CD4-positive, alpha-beta T cell treated with Interleukin-17A for 1 hour (primary cell): ENCODE results near the gene MEF2B.
"Not testable (repeated sequence)": the region's sequence is repeated elsewhere in the genome, so short reads cannot be mapped to it uniquely, and the experiment has no call there.

Experiments
- DNase-seq: peaks from one replicate; pipeline ENCODE4 v3.0.0-alpha.2; 2020

MEF2B gene

GRCh38 chr19:19192910-19193423, 22.9 kb upstream of the MEF2B start:
- DNase-seq: no peak

DNA sequence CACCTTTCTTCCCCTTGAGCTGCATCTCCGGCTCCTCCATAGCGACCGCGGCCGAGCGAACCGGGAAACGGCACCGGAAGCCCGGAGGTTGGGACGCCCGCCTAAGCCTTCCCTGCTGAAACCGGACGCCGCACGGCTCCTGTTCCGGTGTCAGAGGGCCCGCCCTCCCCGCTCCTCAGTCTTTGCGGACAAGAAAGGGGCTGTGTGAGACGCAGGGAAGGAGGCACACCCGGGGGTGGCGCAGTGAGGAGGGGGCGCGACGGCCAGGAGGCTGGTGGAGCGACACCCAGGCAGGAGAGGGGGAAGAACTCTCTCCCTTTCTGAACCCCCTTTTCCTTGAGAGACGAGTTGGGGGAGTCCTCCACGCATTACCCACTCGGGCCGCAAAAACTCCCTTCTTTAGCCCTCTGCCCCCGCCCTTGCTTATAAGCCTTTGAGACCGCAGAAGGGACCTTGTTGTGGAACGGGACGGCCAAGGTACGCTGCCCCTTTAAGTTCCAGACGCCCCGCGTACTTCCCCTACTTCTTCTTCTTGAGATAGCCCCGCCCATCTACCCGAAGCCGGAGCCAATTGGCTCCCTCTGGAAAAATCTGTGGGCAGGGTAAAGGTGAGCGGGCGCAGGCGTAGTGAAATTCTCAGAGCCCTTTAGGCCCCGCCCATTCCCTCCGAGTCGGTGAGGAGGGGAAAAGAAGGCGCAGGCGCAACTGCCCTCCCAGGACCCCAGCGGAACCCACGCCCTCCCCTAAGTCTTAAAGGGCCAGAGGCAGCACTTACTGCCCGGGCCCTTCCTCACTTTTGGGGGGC, 22.2 kb upstream of the MEF2B start, which contains the start of the genes BORCS8 and RFXANK:
Gene BORCS8 (minus strand): TSS at position 75 of the 805 bp plus-strand sequence. CDS start 35 bp downstream, at position 40.
Gene RFXANK (plus strand): TSS at position 181 of the 805 bp plus-strand sequence. CDS start 1,689 bp downstream, outside the sequence.
- peak; percentile 100 for DNase-seq

- DNase-seq: no peak
Measured at GRCh38 chr19:19191768-19192077, 21.7 kb upstream of the MEF2B start.

DNA sequence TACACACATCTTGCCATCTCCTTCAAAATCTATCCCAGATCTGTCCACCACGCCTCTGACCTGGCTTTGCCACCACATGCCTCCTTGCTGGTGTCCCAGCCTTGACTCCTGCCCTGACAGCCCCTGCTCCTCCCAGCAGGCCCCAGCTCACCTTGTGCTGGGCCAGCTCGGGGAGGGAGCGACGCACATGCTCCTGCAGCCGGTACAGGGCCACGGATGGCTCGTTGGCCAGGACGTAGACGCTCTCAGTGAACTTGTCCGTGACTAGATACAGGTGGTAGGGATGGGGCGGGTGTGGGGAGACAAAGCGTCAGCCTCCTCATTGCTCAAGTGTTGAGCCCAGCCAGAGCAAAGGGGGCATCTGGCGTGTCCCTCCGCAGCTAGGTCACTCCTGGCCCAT, 16.7 kb upstream of the MEF2B start:
- DNase-seq: no peak

- peak; percentile 71 for DNase-seq
Measured at GRCh38 chr19:19185853-19186740, 16.0 kb upstream of the MEF2B start.

DNA sequence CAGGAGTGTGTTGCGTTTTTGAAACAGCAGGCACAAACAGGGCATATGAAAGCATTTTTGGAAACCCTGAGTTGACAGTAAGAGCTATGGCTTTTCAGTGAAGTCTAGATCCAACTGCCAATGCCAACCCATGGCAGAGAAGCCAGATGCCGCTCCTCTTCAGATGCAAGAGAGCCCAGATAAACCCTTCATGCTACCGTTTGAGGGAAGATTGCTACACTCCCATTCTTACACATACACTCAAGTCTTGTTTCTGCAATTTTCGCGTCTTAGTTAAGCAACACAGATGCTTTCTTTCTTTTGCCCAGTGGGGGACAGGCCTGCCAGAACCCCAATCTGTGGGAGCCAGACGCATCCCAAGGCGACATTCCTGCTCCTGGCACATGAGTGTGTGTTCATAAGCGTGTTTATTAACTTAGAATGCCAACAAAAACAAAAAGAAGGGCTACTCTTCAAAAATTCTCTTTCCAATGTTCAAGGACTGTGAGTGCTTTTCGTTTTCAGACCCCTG, 11.5 kb upstream of the MEF2B start:
- DNase-seq: no peak

GRCh38 chr19:19179548-19180441, 9.7 kb upstream of the MEF2B start:
- no peak for DNase-seq

DNA sequence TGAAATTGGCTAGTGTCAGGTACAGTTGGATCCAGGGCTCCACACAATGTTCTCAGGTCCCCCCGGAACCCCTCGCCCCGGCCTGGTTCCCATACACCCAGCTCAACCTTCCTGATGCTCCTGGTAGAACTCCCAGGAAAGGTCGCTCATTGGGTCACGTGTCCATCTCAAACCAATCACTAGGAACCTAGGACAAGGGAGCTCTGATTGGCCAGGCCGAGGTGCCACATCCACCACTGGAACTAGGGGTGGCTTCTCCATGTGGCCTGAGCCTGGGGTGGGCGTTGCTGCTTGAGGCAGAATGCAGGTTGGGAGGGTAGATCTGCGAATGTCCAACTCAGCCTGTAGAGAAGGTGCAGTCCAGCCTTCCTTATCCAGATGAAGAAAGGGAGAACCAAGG, 6.9 kb upstream of the MEF2B start:
- DNase-seq: no peak

DNA sequence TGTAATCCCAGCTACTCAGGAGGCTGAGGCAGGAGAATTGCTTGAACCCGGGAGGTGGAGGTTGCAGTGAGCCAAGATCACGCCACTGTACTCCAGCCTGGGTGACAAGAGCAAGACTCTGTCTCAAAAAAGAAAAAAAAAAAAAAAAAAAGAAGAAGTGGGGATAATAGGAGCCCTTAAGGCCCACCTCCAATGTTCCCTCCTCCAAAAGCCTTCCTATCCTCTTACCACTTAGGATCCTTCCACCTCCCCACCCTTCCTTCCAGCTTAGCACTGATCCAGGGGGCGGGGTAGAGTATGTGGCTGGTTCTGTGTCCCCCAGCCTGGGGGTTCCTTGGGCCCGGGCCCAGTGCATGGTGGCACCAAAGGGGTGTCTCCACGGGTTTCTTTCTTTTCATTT, 3.2 kb upstream of the MEF2B start:
- not testable (repeated sequence) for DNase-seq

- DNase-seq: no peak
Measured at GRCh38 chr19:19171821-19172532, 1.9 kb upstream of the MEF2B start.

DNA sequence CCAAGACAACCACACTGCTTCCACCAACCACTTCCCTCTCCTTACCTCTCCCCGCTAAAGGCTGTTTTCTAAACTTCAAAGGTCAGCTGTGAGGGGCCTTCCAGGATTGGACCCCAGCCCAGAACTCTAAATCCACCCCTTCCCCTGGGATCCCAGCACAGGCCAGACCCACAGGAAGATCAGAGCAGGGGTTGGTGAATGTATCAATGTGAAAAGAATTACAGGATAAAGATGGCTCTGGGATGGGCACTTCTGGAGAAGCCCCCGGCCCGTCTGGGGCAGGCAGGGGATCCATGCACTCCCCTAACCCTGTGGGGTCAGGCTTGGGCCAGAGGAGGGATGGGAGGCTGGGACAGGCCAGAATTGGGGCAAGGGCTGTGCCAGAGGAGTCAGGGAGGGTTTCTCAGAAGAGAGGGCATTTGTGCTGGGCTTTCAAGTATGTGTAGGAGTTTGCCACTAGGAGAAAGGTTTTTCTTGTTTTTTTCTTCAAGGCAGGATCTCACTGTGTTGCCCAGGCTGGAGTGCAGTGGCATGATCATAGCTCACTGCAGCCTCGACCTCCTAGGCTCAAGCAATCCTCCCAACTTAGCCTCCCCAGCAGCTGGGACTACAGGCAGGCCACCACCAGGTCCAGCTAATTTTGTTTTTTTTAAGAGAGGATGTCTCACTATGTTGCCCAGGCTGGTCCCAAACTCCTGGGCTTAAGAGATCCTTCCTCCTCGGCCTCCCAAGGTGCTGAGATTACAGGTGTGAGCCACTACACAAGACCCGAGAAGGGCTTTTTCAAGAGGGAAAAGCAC, 1.0 kb upstream of the MEF2B start:
- DNase-seq: no peak

DNA sequence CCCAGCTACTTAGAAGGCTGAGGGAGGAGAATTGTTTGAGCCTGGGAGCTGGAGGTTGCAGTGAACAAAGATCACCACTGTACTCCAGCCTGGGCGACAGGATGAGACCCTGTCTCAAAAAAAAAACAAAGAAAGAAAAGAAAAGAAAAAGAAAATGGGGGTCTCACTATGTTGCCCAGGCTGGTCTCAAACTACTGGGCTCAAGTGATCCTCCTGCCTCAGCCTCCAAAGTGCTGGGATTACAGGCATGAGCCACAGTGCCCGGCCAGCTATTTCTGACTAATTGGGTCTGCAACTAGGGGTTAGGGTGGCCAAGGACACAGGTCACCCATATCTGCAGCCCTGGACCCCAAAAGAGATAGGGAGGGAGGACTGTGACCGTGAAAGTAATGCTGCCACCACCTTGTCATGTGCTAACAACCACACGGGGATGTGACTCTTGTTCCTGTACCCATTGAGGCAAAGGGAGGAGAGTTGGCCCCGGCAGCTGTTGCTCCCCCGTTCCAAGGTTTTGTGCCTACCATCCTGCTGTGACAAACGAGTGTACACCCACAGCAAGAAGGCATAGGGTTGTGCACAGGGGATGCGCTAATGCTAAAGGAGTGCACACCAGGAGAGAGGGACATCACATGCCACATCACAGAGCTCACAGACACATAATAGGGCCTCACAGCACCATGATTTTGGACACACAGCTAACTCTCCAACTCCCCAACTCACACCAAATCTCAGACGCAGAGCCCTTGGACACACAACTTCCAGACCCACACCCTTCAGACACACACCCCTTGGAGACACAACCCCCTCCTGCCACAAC, 619 bp downstream of the MEF2B start:
- no peak for DNase-seq

- DNase-seq: no peak
Measured at GRCh38 chr19:19167612-19168011, 2.5 kb downstream of the MEF2B start.

DNA sequence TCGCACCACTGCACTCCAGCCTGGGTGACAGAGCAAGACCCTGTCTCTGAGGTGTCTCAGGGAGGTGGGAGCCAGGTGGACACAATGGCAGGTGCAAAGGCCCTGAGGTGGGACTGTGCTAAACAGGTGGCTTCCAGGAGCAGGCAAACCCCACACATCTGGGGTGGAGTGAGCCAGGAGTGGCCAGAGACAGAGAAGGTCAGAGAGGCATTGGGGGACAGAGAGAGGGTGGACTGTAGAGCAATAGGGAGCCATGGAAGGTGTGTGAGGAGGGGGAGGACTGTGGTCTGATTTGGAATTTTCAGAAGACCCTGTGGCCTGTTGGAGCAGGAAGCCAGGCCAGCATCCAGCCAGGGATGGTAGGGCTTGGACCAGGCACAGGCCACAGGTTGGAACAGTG, 4.7 kb downstream of the MEF2B start:
- no peak for DNase-seq

DNA sequence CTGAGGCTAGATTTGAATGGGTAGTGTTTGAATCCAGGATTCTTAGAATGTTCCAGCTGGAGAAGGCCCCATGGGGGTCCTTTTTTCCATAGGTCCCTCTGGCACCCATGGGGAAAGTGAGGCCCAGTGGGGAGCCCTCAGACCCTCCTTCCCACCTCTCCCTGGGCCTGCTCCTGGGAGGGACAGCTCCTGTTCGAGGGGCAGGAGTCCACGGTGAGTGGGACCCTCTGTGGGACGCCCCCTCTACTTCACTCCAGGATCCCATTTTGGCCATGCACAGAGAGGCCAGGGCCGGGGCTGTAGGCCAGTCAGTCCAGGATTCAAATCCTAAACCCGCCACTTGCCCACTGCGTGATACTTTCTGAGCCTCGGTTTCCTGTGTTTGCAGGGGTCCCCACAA, 7.6 kb downstream of the MEF2B start:
- no peak for DNase-seq

DNA sequence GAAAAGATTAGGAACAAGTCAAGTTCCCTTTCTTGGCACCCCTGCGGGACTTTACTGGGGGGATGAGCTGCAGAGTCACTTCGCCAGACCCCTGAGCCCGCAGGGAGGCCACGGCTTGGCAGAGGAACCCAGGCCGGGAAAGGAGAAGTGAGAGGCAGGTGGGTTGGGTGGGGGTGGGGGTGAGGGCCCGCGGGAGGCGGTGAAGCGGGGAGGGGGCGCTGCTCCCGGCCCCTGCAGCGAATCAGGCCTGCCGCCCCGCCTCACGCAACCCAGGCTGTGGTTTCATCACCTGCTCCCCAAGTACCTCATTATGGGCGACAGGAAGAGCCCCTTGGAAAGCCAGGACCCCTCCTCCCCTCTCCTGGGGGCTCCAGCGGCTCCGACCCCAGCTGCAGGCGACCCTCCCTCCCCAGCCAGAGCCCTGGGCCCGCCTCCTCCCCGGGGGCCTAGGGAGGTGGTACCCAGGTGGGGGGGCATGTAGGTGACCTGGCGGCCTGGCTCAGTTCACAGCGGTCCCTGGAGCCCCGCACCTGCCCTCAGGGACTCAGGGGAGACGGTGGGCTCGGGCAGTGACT, 9.5 kb downstream of the MEF2B start:
- DNase-seq: no peak

DNA sequence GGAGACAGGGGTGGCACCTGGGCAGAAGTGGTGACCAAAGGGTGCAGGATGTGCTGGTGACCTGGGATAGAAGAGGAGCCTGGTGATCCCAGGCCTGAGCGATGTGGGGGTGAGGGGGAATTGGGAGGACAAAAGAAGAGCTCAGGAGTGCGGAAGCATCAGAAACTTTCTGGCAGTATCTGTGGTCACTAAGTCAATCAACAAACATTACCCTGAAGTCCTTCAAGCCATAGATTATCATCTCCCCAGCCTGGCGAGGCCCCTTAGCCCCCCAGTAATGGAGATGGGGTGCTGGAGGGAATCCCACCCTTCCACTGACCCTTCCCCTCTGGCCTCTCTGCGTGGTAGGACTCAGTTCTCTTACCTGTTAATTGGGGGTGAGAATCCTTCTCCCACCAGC, 10.5 kb downstream of the MEF2B start:
- DNase-seq: no peak

DNA sequence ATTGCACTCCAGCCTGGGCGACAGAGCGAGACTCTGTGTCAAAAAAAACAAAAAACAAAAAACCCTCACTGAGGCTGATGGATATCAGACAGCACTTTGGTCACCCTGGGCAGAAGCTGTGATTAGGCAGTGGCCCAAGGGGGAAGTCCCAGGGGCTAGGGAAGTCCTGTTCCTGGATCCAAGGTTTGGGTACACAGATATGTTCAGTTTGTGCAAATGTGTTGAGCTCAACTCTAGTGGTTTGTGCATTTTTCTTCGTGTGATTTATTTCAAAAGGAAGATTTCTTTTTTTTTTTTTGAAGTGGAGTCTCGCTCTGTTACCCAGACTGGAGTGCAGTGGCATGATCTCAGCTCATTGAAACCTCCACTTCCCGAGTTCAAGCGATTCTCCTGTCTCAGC, 12.3 kb downstream of the MEF2B start:
- no peak for DNase-seq

DNA sequence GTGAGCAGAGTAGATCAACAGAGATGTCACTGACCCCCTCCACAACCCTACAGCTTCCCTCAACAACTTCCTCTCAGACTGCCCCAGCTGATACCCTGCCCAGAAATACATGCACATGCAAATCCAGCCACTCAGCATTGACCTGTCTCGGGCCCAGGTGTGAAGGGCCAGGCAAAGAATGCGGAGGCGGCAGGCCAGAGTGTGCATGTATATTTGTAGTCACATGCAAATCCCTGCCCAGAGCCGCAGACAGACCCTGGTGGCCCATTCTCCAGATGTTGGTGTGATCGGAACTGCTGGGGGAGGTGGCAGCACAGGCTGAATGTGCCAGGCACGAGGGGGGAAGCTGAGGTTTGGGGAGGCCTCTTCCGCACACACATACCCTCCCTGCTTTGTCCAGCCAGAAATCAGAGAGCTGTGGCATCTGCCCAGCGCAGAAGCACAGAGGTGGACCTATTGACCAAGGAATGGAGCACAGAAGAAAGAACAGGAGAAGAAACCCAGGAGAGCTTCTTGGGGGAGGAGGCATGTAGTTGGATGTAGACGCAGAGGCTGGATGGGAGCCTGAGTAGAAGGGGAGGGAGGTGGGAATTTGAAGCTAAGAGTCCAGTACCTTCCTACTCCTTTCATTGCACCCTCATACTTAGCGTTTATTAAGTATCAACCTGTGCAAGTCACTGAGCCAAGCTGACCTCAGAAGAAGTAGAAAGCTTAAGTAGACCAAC, 14.4 kb downstream of the MEF2B start:
- DNase-seq: no peak
